Fibroblast of pulmonary artery (primary cell): ENCODE measurements around the gene GSX1.

Source experiments
- DNase-seq: peaks from one replicate; pipeline ENCODE4 v3.0.0-alpha.2; 2010; ENCODE audit warnings: low read depth
- H3K4me3 ChIP-seq: replicated peaks from 2 replicates; pipeline ENCODE4 v1.5.1; 2011; ENCODE audit warnings: low read depth, mild to moderate bottlenecking, control low read depth, low read length, moderate library complexity
- TF ChIP-seq, protein P1 (sequence below): IDR thresholded peaks from 2 replicates; pipeline ENCODE4 v1.5.1; 2011; ENCODE audit warnings: mild to moderate bottlenecking, control low read depth, low read length, inconsistent platforms; ENCODE audit errors: missing control alignments

The GSX1 gene

DNA sequence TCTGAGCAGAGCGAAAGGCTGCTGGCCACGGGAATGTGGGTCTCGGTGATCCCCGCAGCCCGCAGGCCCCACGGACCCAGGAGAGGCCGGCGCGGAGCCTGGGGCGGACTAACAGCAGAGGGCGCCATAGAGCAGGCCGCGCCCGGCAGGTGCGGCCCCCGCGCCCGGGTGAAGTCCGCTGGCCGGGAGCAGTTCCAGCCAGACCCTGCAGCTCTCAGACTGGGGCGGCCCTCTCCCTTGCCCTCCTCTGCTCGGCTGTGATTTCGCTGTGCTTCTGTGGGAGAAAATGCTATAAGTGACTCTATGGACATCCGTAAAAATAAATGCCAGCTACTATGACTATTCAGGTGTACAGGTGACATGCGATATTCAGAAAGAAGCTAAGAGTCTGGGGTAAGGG lies 37.7 kb downstream of the GSX1 start:
- peak; percentile 30 for DNase-seq
- TF ChIP-seq, protein P1, sequence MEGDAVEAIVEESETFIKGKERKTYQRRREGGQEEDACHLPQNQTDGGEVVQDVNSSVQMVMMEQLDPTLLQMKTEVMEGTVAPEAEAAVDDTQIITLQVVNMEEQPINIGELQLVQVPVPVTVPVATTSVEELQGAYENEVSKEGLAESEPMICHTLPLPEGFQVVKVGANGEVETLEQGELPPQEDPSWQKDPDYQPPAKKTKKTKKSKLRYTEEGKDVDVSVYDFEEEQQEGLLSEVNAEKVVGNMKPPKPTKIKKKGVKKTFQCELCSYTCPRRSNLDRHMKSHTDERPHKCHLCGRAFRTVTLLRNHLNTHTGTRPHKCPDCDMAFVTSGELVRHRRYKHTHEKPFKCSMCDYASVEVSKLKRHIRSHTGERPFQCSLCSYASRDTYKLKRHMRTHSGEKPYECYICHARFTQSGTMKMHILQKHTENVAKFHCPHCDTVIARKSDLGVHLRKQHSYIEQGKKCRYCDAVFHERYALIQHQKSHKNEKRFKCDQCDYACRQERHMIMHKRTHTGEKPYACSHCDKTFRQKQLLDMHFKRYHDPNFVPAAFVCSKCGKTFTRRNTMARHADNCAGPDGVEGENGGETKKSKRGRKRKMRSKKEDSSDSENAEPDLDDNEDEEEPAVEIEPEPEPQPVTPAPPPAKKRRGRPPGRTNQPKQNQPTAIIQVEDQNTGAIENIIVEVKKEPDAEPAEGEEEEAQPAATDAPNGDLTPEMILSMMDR, result peak; percentile 65
- peak overlapping the region; percentile 28 for H3K4me3 ChIP-seq

DNA sequence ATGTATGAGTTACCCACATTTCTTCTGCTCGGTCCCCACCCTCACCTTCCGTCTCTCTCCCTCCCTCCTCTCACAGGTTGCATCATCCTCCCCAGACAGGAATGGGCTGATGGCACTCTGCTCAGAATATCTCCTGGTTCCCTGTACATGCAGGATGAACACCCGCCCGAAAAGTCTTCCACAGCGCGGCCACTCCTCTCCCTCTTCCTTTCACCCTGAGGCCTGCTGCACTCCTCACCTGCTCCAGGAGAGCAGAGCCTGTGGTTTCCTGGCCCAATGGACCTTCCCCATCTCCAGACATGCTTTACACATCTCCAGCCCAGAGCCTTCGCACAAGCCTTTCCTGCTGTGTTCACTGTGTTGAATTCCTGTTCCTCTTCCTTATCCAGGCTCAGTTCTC lies 40.9 kb downstream of the GSX1 start:
- DNase-seq, result no peak
- TF ChIP-seq, protein P1, result no peak
- H3K4me3 ChIP-seq, result no peak overlapping the region

DNA sequence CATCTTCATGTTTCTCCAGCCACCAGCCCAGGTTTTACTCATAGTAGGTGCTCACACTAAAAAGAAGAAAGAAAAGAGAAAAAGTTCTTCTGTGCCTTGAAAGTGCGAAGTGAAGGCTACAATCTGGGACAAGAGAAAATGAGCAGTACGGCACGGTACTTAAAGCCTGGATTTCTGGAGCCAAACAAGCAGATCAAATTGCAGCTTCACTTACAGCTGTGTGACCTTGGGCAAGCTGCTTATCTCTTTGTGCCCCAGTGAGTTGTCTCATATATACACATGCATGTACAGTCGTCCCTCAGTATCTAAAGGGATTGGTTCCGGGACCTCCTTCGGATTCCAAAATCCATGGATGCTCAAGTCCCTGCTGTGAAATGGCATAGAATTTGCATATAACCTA lies 41.8 kb downstream of the GSX1 start:
- TF ChIP-seq, protein P1, result no peak
- no peak overlapping the region for H3K4me3 ChIP-seq
- DNase-seq, result no peak

DNA sequence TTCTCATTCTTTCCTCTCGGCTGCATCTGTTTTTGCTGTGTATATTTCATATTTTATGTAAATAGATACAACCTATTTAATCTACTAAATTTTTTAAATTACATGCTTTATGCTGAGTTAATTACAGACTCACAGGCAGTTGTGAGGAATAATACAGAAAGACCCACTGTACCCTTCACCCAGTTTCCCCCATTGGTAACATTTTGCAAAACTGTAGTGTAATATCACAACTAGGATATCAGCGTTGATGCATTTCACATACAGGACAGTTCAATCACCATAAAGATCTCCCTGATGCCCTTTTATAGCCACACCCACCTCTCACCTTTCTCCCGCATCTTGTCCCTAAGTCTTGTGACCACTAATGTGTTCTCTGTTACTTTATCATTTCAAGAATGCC lies 43.5 kb downstream of the GSX1 start:
- DNase-seq, result no peak
- H3K4me3 ChIP-seq, result no peak overlapping the region
- TF ChIP-seq, protein P1, result no peak

DNA sequence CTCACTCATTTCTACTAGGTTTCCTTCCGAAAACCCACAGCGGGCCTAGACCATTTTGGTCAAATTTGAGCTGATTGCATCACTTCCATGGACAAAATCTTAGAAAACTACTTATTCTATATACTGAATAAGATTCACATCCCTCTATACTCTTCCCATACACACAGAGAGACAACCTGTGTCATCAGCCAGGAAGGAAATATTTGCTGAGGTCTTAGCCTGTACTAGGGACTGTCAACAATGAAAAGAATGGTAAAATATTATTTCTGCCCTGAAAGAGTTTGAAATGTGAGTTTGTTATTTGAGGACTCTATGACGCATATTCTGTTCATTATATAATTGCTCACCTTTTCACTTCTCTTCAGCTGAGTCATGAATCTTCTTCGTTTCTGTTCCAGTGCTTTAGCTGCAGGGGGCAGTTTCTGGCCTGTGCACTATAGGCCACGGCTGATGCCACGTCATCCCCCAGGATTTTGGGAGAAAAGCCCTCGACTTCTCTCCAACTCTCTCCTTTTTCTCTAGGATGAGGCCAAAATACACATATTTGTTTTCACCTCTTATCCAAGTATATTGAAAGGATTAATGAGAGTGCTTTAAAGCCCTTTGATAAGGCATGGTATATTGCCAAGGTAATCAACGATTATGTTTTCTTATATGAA lies 47.7 kb downstream of the GSX1 start:
- no peak for DNase-seq
- TF ChIP-seq, protein P1, result no peak
- no peak overlapping the region for H3K4me3 ChIP-seq

DNA sequence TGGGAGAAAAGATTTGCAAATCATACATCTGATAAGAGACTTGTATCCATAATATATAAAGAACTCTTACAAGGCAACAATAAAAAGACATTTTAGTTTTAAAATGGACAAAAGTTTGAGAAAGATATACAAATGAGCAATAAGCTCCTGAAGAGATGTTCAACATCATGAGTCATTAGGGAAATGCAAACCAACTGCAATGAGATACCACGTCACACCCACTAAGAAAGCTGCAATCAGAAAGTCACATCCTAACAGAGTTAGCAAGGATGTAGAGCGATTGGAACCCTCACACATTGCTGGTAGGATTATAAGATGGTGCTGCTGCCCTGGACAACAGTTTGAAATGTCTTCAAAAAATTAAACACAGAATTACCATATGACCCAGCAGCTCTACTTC lies 50.3 kb downstream of the GSX1 start:
- H3K4me3 ChIP-seq, result no peak overlapping the region
- TF ChIP-seq, protein P1, result no peak
- DNase-seq, result no peak
